ENCODE data around the gene TSPEAR.

DNA sequence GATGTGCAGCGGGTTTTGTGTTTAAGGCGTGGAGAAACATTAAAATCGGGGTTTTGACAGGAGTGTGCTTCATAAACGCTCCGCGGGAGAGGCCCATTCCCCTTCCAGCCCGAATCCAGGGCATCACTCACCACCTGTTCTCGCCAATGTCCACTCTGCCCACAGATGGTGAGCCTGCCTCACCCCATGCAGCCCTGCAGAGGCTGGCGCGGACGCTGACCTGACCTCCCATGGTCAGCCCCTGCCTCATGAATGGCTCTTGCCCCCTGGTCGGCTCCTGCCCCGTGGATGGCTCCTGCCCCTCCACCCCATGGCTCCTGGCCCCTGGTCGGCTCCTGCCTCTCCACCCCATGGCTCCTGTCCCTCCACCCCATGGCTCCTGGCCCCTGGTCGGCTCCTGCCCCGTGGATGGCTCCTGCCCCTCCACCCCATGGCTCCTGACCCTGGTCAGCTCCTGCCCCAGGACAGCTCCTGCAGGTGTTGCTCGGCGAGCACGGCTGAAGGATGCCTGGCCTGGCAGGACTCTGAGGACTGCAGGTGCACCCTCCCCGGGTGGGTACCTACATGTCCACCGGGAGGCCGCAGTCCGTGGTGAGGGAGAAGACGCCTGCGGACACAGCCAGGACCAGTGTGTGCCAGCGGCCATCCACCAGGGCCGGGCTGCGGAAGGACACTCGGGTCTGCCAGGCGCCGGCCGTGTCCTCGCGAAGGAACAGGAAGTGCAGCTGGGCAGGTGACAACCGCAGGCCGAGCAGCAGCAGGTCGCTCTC lies 178.1 kb downstream of the TSPEAR start:
- TF ChIP-seq ZNF396 (CRISPR knock-in tag; IDR thresholded peaks at IDR 0.05; ENCODE audit: borderline replicate concordance) = no peak
- TF ChIP-seq CREB1 (CRISPR knock-in tag; IDR thresholded peaks at IDR 0.05) = no peak
- TF ChIP-seq, protein P1, sequence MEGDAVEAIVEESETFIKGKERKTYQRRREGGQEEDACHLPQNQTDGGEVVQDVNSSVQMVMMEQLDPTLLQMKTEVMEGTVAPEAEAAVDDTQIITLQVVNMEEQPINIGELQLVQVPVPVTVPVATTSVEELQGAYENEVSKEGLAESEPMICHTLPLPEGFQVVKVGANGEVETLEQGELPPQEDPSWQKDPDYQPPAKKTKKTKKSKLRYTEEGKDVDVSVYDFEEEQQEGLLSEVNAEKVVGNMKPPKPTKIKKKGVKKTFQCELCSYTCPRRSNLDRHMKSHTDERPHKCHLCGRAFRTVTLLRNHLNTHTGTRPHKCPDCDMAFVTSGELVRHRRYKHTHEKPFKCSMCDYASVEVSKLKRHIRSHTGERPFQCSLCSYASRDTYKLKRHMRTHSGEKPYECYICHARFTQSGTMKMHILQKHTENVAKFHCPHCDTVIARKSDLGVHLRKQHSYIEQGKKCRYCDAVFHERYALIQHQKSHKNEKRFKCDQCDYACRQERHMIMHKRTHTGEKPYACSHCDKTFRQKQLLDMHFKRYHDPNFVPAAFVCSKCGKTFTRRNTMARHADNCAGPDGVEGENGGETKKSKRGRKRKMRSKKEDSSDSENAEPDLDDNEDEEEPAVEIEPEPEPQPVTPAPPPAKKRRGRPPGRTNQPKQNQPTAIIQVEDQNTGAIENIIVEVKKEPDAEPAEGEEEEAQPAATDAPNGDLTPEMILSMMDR (IDR thresholded peaks at IDR 0.05) = no peak
- TF ChIP-seq NFE2L1 (CRISPR knock-in tag; IDR thresholded peaks at IDR 0.05) = no peak
- TF ChIP-seq FOXK1 (CRISPR knock-in tag; IDR thresholded peaks at IDR 0.05) = no peak
- TF ChIP-seq, protein P2, sequence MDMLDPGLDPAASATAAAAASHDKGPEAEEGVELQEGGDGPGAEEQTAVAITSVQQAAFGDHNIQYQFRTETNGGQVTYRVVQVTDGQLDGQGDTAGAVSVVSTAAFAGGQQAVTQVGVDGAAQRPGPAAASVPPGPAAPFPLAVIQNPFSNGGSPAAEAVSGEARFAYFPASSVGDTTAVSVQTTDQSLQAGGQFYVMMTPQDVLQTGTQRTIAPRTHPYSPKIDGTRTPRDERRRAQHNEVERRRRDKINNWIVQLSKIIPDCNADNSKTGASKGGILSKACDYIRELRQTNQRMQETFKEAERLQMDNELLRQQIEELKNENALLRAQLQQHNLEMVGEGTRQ (CRISPR knock-in tag; IDR thresholded peaks at IDR 0.05) = no peak
- TF ChIP-seq FOXJ3 (CRISPR knock-in tag; IDR thresholded peaks at IDR 0.05; ENCODE audit: borderline replicate concordance) = no peak
- TF ChIP-seq, protein P3, sequence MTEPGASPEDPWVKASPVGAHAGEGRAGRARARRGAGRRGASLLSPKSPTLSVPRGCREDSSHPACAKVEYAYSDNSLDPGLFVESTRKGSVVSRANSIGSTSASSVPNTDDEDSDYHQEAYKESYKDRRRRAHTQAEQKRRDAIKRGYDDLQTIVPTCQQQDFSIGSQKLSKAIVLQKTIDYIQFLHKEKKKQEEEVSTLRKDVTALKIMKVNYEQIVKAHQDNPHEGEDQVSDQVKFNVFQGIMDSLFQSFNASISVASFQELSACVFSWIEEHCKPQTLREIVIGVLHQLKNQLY (CRISPR knock-in tag; IDR thresholded peaks at IDR 0.05) = no peak
- TF ChIP-seq, protein P4, sequence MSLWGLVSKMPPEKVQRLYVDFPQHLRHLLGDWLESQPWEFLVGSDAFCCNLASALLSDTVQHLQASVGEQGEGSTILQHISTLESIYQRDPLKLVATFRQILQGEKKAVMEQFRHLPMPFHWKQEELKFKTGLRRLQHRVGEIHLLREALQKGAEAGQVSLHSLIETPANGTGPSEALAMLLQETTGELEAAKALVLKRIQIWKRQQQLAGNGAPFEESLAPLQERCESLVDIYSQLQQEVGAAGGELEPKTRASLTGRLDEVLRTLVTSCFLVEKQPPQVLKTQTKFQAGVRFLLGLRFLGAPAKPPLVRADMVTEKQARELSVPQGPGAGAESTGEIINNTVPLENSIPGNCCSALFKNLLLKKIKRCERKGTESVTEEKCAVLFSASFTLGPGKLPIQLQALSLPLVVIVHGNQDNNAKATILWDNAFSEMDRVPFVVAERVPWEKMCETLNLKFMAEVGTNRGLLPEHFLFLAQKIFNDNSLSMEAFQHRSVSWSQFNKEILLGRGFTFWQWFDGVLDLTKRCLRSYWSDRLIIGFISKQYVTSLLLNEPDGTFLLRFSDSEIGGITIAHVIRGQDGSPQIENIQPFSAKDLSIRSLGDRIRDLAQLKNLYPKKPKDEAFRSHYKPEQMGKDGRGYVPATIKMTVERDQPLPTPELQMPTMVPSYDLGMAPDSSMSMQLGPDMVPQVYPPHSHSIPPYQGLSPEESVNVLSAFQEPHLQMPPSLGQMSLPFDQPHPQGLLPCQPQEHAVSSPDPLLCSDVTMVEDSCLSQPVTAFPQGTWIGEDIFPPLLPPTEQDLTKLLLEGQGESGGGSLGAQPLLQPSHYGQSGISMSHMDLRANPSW (CRISPR knock-in tag; conservative IDR thresholded peaks at IDR 0.05; ENCODE audit: low read depth) = no peak
